TTC549 (cell line): ENCODE measurements around the gene DDR1.

Experiments used
- FAIRE-seq: peaks from 2 replicates; lab custom pipeline; 2012; peaks lifted over from hg19 to GRCh38; lab: Jason Lieb, UNC

Gene DDR1

DNA sequence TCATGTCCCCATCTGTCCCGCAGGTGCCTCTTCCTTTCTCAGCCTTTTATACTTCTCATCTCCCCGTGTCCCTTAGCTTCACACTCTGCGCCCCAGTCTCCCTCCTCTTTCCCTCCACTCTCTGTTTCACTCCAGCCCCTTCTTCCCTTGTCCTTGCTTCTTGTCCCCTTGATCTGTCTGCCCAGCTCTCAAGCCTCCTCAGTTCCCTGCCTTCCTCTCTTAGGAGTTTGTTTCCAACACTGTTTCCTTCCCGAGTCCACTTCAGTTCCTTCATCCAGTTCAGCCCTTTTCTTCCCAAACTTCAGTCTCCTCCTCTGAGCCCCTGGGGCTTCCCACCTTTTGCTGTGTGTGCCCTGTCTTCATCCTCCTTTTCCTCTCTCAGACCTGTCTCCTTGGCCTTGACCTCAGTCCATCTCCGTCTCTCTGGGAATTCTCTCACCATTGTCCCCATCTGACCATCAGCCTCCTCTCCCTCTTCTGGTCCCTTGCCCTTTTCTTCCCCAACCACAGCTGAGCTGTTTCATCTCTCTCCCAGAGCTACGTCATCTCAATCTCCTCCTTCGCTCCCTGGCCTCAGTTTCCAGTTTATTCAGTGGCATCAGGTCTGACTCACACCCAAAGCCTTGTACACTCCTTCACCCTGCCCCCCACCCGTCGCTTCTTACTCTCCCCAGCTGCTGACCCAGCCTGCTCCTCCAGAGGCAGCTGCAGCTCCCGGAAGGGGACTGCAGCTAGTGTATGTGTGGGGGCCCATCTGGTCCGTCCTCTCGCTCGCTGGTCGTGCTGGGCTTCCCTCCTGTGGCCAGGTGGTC, 2.7 kb upstream of the DDR1 start:
- no peak for FAIRE-seq

DNA sequence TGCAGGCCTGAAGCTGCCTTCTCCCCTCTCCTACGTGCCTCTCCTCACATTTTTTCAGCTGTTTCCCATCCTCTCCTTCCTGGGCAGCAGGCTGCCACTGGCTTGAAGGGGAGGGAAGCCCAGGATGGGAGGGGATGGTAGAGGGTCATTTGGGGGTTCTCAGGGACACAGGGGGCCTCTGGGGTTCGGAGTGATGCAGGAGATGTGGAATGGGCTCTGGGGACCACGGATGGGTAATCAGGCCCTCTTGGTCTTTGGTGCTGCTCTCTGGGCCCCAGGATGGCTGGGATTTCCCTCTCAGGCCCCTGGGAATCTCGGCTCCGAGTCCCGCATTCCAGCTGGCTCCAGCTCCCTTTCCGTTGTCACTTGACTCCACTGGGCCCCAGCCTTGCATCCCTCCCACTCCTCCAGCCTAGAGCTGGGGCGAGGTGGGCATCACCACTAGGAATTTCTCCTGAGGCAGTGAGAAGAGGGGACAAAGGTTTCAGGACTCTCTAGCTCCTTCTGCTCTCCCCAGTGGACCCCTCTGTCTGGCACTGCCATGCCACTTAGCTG, 2.0 kb upstream of the DDR1 start:
- no peak for FAIRE-seq

GRCh38 chr6:30882759-30883684, 1.3 kb upstream of the DDR1 start:
- no peak for FAIRE-seq

GRCh38 chr6:30884521-30885480, 482 bp downstream of the DDR1 start:
- FAIRE-seq = no peak

DNA sequence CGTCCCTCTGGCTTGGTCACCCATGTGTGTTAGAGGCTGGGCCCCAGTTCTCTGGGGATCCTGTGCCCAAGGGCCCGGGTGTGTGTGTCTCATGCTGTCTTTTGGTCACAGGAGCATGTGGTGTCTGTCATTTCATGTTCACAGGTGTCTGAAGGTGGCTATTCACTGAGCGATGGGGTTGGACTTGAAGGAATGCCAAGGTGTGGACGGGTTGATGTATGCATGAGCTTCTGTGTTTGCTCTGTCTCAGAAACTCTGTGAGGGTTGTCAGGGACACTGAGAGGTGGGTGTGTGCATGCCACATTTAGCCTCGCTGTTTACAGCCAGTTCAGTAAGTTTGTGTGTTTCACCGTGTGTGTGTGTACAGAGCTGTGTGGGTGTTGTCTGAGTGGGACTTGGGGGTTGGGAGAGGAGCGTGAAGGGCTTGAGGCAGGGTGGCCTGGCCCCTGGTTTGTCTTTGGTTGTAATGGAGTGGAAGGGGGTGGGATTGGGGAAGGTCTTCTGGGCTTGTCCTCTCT, 1.2 kb downstream of the DDR1 start:
- no peak for FAIRE-seq

- FAIRE-seq = no peak
Observed at GRCh38 chr6:30885999-30886896, 1.9 kb downstream of the DDR1 start.

GRCh38 chr6:30886897-30887255, 2.6 kb downstream of the DDR1 start:
- no peak for FAIRE-seq

- FAIRE-seq = no peak
Observed at GRCh38 chr6:30887901-30888815, 3.8 kb downstream of the DDR1 start.

DNA sequence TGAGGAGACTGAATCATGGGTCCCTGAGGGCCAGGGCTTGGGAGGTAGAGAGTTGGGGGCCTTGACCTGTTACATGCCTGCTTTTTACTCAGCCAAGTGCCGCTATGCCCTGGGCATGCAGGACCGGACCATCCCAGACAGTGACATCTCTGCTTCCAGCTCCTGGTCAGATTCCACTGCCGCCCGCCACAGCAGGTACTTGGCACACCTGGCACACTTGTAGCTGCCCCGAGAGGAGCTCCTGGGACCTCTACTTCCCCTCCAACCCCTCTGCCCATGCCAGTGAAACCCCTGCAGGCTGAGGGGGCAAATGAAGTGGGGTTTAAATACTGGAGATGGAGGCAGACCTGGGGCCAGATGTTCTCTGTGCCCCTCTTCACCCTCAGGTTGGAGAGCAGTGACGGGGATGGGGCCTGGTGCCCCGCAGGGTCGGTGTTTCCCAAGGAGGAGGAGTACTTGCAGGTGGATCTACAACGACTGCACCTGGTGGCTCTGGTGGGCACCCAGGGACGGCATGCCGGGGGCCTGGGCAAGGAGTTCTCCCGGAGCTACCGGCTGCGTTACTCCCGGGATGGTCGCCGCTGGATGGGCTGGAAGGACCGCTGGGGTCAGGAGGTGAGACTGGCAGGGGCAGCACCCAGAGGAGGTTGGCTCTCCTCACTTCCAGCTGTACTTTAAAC, 4.6 kb downstream of the DDR1 start:
- FAIRE-seq = no peak

- no peak for FAIRE-seq
Observed at GRCh38 chr6:30889496-30889885, 5.2 kb downstream of the DDR1 start.

- no peak for FAIRE-seq
Observed at GRCh38 chr6:30889921-30890645, 5.8 kb downstream of the DDR1 start.

DNA sequence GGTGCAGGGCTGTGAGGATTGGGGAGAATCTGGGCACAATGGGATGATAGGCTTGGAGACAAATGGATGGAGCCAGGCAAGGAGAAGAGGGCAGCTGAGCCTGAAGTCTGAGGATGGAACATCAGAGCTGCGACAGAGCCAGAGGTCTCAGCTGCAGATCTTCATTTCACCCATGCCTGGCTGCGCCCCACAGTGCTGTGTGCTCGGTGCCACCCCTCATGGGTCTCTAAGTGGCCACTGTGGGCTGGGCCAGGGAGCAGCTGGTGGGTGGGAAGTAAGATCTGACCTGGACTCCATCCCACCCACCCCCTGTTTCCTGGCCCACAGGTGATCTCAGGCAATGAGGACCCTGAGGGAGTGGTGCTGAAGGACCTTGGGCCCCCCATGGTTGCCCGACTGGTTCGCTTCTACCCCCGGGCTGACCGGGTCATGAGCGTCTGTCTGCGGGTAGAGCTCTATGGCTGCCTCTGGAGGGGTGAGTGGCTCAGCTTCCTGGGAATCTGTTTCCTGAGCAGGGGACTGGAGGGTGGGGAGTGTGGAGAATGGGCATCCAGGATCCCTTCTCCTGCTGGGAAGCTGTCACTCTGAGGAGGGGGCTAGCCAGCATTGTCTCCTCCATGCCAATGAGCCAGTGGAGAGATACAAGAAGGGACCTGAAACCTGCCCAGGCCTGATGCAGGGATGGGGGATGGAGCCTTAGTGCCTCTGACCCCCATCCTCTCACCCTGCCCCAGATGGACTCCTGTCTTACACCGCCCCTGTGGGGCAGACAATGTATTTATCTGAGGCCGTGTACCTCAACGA, 6.5 kb downstream of the DDR1 start:
- FAIRE-seq = no peak

GRCh38 chr6:30891450-30891723, 7.1 kb downstream of the DDR1 start:
- FAIRE-seq = no peak

DNA sequence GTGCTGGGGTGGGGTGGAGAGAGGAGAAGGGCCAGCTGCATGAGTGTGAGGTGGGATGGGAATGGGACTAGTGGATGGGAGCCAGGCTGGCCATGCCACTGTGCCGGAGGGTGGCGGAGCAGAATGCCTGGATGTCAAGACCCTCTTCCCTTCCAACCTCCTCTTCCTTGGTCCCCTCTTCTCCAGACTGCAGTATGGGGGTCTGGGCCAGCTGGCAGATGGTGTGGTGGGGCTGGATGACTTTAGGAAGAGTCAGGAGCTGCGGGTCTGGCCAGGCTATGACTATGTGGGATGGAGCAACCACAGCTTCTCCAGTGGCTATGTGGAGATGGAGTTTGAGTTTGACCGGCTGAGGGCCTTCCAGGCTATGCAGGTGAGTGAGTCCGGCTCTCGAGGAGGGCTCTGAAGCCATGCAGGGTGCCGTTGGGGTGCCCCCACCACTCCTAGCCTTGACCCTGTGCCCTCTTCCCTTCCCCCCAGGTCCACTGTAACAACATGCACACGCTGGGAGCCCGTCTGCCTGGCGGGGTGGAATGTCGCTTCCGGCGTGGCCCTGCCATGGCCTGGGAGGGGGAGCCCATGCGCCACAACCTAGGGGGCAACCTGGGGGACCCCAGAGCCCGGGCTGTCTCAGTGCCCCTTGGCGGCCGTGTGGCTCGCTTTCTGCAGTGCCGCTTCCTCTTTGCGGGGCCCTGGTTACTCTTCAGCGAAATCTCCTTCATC, 7.7 kb downstream of the DDR1 start:
- no peak for FAIRE-seq

- FAIRE-seq = no peak
Observed at GRCh38 chr6:30893001-30893591, 8.8 kb downstream of the DDR1 start.

GRCh38 chr6:30893666-30894065, 9.3 kb downstream of the DDR1 start:
- FAIRE-seq = no peak

- FAIRE-seq = no peak
Observed at GRCh38 chr6:30894381-30894780, 10.1 kb downstream of the DDR1 start.
